ENCODE results near the gene CYBC1.

GRCh38 chr17:82394278-82394677 is 56.3 kb downstream of the CYBC1 start:
- TF ChIP-seq YY1 (IDR thresholded peaks at IDR 0.05; ENCODE audit: insufficient read depth, insufficient read length): no peak
- TF ChIP-seq ZNF274 (IDR thresholded peaks at IDR 0.05; ENCODE audit: low read depth, low read length): no peak

All from NT2/D1 (cell line).